GM19455 (cell line): Measurements from ENCODE around the gene PMAIP1.
"Not testable (repeated sequence)": the region's sequence is repeated elsewhere in the genome, so short reads cannot be mapped to it uniquely, and the experiment has no call there.

ENCODE experiments used
- ATAC-seq: cut with Tn5 transposase; IDR thresholded peaks from one replicate; pipeline ENCODE4 v1.9.1; 2021; ENCODE audit not compliant: unreplicated experiment

PMAIP1 gene

DNA sequence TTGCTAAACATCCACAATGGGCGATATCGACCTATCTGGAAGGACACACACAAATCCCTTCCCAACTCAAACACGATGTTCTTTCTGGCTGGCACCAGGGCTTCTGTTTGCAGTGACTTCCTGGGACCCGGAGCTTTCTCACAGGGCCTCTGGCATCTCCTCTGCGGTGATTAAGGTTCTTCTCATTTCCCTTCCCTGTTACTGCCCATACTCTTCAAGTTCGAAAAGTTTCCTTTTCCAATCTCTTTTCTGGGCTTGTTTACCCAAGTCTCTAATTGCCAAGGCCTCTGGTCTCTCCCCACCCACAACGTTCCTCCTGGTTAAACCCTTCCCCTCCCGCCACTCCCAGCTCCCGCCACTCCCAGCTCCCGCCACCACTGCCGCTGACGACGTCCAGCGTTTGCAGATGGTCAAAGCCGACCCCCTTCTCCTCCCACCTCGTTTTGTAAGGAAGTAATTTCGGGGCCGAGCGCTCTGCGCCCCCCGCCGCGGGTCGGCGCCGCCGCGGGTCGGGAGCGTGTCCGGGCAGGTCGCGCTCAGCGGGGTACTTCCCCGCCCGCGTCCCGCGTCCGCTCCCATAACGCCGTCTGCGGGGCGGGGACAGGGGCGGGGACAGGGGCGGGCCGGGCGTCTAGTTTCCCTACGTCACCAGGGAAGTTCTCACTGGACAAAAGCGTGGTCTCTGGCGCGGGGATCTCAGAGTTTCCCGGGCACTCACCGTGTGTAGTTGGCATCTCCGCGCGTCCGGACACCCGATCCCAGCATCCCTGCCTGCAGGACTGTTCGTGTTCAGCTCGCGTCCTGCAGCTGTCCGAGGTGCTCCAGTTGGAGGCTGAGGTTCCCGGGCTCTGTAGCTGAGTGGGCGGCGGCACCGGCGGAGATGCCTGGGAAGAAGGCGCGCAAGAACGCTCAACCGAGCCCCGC lies at the start of gene PMAIP1:
TSS of gene PMAIP1 (plus strand) at position 699 of the 924 bp plus-strand sequence. CDS start at position 881, 182 bp downstream.
- ATAC-seq = peak; percentile 73

DNA sequence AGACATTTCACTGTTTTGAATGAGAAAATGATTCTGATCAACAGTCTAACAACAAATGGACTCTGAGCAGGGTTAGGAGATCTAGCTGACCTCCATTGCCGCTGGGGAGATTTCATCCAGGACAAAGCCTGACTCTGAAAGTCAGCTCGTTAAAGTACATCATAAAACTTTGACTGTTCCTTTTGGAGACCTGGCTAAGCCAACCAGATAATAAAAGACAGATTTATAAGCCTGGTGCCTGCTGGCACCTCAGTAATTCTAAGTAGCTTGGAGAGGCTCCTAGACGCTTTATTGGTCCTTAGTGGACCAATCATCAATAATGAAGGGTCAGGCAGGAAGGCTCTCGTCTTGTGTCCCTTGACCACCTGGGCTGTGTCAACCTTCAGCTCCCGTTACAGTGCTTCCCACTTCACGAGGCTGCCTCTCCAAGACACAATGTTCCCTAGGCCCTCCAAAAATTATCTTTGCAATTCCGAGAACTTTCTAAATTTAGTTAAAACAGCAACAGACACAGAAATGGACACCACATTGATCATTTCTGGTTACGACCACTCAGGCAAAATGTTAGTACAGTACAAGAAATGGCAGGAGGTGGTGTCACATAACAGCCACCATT lies 47.9 kb upstream of the PMAIP1 start:
- ATAC-seq = no peak

DNA sequence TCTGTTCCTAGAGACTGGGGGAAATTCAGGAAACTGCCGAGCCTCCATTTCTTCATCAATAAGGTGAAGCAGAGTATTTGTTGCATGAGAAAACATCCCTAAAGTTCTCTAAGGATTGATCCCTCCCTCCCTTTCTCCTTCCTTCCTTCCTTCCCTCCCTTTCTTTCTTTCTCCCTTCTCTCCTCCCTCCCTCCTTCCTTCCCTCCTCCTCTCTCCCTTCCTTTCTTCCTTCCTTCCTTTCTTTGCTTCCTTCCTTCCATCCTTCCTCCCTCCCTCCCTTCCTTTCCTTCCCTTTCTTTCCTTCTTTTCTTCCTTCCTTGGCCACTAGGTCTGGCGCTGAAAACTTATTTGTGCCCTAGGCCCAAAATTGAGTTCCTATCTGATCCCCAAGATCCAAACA lies 47.2 kb upstream of the PMAIP1 start:
- ATAC-seq = no peak

DNA sequence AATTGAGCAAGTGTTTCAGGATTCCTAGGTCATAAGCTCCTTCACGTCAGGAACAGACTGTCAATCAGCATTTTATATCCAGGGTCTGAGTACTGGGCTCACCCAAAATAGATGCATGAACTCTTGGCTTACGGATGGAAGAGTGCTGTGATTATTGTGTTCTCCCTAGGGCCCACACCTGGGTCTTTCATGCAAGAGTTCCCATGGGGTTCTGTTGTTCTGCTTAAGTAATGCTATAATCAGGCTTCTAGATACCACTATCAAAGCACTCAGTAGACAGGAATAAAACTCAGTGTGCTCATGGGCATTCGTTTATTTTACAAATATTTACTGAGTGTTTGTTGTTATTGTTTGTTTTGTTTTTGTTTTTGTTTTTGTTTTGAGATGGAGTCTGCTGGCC lies 46.4 kb upstream of the PMAIP1 start:
- ATAC-seq = no peak

DNA sequence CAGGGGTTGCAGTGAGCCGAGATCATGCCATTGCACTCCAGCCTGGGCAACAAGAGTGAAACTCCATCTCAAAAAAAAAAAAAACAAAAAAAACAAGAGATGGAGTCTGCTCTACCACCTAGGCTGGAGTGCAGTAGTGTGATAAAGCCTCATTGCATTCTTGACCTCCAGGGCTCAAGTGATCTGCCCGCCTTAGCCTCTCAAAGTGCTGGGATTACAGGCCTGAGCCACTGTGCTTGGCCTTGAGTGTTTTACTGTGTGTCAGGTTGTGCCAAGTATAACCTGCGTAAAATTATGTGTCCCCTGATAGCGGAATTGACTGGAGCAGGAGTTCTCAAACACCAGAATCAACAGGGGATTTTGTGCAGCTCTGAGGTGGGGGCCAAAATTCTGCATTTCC lies 45.8 kb upstream of the PMAIP1 start:
- not testable (repeated sequence) for ATAC-seq

DNA sequence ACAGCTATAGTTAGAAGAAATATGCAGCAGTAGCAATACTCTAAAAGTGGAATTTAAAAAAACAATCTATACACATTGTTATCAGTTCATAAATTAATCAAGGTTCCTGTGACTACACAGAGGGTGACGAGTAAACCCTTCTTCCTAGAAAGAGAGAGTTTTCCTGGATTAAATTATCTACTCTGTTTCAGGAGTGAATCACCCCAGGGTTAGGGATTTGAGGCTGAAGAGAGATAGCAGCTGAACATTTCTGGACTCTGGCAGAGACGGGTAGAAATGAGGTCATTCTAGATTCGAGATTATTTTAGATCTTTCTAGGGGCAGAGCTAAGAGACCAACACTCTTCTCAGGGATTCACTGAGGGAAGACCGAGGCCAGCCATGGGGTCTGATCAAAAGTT lies 38.8 kb upstream of the PMAIP1 start:
- no peak for ATAC-seq

DNA sequence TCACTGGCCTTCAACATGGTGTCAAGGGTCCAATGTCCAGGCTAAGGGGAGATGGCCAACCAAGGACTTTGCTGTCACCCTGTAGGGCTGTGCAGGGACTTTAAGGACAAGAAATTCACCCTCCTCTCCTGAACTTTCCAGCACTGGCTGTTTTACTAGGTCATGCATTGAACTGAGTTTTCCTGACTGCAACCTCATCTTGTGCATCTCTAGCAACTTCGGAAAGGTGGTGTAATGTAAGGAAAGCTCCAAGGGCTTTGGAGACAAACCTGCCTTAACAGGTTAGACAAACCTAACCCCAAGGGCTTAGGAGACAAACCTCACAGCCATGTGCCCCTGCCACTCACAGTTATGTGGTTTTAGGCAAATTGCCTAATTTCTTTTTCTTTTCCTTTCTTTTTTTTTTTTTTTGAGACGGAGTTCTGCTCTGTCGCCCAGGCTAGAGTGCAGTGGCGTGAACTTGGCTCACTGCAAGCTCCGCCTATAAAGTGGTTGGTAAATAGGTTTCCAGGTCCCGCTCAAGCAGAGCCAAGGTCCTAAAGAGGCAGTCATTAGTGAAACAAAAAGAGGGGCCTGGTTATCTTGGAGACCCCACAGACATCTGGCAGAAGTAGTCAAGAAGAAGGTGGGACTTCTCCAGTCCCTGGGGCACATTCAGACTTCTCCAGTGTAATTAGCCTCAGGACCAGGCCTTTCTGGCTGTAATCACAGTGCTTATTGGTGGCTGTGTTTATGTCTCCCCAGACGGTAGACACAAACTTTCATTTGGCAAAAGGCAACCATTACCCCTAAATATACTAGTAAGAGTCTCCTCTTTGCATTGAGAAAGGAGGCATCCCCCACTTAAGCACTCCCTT lies 37.6 kb upstream of the PMAIP1 start:
- peak; percentile 73 for ATAC-seq

DNA sequence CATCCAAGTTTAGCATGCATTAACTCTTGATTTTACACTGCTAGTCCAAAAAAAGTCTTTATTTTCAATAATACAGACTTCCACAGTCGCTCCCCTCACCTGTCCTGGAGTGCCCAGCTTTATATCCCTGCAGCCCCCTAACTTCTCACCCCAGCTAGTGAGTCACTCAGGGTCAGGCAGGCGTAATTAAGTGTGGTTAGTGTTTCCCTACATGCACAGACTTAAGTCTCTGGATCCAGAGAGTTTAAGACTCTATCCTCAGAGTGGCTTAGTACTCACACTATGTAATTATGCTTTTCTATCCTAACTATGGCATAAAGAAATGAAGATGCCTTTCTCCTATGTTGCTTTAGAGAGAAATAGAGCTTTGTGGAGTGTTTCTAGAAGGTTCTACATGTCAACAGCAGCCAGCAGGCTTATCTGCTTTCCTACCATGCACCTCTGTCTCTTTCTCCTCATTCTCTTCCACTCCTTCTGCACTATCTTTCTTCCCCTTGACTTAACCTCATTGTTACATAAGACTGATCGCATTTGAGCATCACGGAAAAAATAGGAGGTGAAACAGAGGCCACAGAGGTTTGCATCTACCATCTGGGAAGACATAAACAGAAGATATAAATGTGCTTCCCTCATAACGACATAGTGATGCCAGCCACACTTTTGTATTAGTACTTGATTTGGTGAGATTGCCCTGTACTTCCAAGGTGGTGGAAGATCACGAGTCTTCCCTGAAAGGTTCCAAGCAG lies 34.4 kb upstream of the PMAIP1 start:
- ATAC-seq = no peak

DNA sequence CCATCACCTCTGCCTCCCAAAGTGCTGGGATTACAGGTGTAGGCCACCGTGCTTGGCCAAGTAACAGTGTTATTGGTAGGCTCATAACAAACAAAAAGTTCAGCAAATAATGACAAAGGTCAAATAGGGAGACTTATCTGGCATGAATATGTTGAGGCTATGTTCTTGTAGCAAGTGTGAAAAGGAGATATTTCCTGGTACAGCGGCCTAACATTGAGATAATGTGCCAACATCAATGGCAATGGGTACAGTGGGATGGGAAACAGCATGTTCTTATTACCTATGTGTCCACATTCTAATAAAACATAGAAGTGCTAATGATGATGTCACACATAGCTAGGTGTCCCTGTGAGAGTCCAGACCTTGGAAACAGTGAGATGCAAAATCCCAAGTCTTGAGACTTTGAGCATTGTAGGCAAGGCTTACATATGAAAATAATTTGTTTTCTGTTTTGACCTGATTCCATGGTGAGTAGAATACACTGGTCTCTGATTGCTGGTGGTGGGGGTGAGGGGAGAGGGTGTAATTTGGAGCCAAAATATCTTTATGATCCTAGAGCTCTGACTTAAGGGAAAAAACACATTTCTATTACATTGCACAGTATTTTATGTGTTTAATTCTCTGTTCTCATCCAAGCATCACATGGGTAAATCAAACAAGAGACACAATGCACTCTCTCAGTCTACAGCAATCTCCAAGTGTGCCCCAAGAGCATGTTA lies 33.1 kb upstream of the PMAIP1 start:
- no peak for ATAC-seq

DNA sequence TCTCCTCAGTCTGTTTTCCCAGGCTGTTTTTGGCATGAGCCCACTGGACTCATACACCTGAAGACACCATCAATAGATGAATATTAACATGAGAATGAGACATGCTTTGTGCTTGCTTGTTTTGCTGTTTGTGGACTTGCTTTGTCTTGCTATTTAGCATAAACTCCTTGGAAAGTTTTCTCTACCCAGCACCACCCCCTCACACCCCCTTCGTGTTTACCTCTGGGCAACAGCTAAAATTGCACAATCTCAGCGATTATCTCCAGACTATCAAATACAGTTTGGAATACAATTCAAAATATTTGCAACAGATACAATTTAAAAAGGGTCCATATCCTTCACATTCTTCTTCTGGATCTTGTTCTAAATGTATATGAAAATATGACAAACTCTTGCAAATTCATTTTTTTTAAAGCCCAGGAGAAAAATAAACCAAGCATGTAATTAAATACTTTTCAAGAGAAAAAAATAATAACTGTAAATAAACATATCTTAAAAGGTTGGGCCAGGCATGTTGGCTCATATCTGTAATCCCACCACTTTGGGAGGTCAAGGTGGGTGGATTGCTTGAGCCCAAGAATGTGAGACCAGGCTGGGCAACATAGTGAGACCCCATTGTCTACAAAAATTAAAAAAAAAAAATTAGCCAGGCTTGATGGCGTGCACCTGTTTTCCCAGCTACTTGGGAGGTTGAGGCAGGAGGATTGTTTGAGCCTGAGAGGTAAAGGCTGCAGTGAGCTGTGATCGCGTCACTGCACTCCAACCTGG lies 32.3 kb upstream of the PMAIP1 start:
- ATAC-seq = no peak

DNA sequence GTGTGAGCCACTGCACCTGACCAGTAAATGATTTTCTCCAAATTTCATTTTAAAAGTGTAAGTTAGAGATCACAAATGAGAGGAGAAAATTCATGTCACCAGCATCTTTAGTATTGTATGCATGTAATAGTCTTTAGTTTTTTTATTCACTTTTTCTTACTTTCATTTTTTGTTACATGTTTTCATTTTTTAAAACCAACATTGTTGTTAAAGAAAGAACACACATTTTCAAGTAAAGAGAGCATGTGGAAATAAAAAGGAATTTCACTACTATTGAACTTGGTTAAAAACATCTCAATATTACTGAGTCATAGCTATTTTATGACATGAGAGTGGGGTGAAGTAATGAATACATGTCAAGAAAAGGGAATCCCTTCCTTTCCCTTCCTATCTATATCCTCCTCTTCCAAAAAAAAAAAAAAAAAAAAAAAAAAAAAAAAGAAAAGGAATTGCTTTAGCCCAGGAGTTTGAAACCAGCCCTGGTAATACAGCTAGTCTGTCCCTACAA lies 29.1 kb upstream of the PMAIP1 start:
- ATAC-seq = no peak

DNA sequence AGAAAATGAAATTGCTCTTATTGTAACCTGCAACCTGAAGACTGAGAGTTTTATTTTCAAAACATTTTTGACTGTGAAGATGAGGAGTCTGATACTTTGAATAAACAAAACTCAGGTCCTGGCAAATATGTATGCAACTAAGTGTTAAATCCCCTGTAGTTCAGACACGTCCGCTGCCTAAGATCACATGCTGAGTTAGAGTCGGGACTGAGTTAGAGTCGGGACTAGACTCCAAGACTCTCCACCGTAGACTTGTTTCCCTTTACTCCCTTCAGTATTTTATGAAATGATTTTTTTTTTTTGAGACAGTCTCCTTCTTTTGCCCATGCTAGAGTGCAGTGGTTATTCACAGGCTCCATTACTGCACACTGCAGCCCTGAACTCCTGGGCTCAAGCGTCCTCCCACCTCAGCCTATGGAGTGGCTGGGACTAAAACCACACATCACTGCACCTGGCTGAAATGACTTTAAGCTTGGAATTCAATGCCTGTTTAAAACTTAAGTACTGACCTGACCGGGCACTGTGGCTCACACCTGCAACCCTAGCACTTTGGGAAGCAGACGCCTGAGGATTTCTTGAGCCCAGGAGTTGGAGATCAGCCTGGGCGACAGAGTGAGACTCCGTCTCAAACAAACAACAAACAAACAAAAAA lies 28.0 kb upstream of the PMAIP1 start:
- no peak for ATAC-seq

DNA sequence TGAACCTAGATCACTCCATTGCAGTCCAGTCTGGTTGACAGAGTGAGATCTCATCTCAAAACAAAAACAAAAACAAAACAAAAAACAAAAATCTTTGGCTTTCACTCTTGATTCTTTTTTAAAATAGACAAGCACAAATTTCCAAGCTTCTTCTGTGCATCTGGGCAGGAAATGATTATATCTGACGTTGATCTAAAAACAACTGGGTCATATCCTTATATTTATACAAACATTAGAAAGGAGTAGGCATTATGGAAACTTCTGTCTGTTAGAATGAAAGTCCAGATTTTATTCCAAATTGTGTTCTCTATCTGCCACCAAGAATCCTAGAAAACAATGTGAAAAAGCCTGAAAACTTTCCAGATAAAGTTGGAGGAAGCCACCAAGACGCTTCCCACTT lies 26.2 kb upstream of the PMAIP1 start:
- no peak for ATAC-seq

DNA sequence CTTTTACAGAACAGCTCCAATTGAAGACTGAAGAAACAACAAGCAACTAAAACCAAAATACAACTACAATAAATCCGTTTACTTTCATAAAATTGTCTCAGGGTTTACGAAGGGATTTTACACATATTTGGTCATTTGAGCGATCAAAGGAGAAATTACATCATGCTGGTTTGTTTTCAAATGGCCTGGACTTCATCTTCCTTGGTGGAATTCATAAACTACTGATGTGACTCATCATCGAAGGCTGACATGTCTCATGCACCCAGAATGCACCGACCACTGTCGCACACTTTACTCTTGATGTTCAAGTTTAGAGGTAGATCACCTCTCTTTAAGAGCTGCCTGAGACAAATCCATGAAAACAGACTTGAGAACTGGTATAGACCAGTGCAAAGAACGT lies 25.6 kb upstream of the PMAIP1 start:
- ATAC-seq = no peak

DNA sequence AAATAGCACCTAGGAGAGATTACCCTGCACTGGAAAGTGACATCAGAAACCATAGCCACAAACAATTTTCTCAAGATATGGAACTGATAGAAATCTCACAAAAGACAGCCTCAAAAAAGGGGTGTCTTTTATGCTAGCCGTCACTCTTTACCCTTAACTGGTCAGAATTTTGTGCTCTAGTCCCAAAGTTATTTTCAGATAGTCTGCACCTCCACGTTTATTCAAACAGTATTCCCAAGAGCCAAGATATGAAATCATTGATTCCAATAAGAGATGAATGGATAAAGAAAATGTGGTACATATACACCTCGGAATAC lies 23.5 kb upstream of the PMAIP1 start:
- ATAC-seq = peak; percentile 79

DNA sequence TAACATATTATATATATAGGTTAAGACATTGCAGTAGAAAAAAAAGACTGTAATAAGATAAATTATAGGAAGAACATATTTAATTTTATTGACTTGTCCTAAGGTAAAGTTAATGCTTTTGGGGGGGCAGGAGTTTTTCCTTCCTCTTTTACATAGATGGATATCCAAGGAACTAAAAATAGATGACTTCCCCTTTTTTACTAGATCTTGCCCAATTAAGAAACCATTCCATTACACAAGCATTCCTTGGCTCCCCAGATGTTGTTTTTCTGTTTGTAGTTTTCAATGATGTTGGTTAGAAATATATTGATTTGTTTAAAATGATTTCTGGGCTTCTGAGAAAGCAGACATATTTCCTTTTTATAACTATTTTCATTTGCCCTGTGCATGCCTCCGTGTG lies 22.4 kb upstream of the PMAIP1 start:
- ATAC-seq = no peak

DNA sequence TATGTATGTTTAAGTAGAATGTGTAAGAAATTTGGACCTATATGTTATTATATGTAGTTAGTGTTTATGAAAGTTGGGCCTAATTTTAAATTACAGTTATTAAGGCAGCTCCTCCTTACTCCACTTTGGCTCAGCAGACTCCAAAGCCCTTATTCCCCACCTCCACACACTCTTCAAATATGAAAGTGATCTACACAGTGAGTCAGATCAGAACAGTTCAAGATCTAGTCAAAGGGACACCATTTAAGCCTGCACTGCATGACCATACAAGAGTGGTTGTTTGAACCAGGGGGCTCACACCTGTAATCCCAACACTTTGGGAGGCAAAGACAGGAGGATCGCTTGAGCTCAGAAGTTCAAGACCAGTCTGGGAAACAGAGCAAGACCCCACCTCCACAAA lies 21.2 kb upstream of the PMAIP1 start:
- ATAC-seq = peak; percentile 39

DNA sequence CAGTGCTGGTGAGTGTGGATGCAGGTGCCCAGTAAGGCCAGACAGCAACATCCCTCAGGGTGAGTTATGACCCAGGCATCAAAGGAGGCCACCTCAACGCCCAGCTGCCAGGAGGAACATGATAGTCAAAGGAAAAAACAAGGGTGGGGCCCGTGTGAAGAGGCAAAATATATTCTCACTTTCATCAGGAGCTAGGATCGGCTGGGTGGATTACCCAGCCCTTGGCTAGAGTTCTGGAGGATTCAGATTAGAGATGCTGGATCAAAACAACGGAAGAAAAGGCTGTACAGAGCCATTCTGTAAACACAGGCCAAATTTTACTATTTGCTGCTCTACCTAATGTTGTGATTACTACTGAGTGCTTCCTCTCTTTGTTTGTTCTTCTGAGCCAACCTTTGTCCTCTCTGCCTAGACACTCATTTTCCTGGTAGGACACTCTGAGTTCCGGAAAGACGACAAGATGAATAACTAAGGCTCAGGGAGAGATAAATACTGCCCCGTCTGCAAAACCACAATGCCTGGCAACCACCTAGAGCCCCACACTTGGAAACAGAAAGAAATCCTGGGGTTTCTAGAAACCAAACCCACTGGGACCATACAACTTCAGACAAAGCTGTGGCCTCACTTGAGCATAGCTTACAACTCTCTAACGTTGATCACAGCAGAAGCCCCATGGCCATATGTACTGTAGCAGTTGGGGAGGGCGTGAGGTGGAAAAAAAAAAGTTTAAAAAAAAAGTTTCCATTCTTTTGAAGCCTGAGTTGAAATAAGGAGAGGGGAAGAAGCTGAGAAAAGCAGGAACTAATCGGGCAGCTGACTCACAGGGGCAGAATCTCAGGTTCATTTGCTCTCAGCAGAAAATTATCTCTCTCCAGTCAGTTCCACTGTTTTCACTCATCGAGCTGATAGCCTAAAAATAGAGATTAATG lies 17.8 kb upstream of the PMAIP1 start:
- ATAC-seq = no peak
